Measurements from ENCODE around the gene TUBB2B. TPM values are rescaled to one million over a fixed set of nuclear protein-coding genes. Genes with fewer than 3 reads are reported as not detected.

TUBB2B gene
- total and polyA plus RNA-seq, 9 of the 15 experiments (the other 6 are each of a cell fraction or from before 2014, with no cell fraction given), result 0.11 to 9.7 (median 4.6) TPM

DNA sequence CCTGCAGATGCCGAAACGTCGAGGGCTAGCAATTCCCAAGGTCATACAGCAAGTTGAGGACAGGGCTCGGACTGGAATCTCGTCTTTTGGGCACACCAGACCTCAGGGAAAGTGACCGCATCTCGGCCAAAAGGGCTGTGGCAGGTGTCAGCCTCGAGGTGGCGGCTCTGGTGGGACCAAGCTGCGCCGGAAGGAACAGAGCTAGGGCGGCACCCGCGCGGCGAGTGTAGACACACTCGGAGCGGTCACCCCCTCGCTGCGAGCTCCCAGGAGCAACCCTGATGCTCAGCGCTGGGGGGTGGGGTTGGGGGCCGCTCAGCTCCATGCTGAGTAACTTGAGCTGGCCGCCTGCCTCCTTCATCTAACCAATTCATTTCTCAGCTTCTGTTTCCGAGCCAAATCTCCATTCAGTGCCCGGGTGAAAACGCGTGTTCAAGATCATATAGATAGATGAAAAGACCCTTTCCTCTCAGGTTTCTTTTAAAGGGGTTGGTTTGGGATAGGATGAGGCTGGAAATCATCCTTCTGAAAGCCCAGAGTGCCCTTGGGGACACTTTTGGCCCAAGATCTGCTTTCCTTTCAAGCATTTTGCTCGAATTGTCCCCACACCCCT lies 2.2 kb upstream of the TUBB2B start (continued):
- TF ChIP-seq, protein P1, sequence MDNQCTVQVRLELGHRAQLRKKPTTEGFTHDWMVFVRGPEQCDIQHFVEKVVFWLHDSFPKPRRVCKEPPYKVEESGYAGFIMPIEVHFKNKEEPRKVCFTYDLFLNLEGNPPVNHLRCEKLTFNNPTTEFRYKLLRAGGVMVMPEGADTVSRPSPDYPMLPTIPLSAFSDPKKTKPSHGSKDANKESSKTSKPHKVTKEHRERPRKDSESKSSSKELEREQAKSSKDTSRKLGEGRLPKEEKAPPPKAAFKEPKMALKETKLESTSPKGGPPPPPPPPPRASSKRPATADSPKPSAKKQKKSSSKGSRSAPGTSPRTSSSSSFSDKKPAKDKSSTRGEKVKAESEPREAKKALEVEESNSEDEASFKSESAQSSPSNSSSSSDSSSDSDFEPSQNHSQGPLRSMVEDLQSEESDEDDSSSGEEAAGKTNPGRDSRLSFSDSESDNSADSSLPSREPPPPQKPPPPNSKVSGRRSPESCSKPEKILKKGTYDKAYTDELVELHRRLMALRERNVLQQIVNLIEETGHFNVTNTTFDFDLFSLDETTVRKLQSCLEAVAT (IDR thresholded peaks at IDR 0.05), result peak in 1 of 2 experiments; percentile 33; a peak in 1 of 4 replicates
- TF ChIP-seq, protein P2, sequence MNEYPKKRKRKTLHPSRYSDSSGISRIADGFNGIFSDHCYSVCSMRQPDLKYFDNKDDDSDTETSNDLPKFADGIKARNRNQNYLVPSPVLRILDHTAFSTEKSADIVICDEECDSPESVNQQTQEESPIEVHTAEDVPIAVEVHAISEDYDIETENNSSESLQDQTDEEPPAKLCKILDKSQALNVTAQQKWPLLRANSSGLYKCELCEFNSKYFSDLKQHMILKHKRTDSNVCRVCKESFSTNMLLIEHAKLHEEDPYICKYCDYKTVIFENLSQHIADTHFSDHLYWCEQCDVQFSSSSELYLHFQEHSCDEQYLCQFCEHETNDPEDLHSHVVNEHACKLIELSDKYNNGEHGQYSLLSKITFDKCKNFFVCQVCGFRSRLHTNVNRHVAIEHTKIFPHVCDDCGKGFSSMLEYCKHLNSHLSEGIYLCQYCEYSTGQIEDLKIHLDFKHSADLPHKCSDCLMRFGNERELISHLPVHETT (CRISPR knock-in tag; conservative IDR thresholded peaks at IDR 0.05 in 1 of 2, IDR thresholded peaks at IDR 0.05 in 1 of 2), result no peak
- TF ChIP-seq ZC3H11A (IDR thresholded peaks at IDR 0.05; ENCODE audit: low read depth, low read length), result no peak
- TF ChIP-seq TRIM28 (IDR thresholded peaks at IDR 0.05), result no peak
- TF ChIP-seq, protein P3, sequence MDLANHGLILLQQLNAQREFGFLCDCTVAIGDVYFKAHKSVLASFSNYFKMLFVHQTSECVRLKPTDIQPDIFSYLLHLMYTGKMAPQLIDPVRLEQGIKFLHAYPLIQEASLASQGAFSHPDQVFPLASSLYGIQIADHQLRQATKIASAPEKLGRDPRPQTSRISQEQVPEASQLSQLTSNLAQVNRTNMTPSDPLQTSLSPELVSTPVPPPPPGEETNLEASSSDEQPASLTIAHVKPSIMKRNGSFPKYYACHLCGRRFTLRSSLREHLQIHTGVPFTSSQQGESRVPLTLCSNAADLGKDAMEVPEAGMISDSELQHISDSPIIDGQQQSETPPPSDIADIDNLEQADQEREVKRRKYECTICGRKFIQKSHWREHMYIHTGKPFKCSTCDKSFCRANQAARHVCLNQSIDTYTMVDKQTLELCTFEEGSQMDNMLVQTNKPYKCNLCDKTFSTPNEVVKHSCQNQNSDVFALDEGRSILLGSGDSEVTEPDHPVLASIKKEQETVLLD (IDR thresholded peaks at IDR 0.05), result no peak
- 0 out of 2 replicates have a peak, but pooled peaks have one; percentile 22 for TF ChIP-seq ZNF263 (CRISPR knock-in tag; IDR thresholded peaks at IDR 0.05; ENCODE audit: borderline replicate concordance)
- peak in 1 of 2 experiments; percentile 33; a peak in 2 of 4 replicates for TF ChIP-seq RAD21 (CRISPR knock-in tag; conservative IDR thresholded peaks at IDR 0.05 in 1 of 2, IDR thresholded peaks at IDR 0.05 in 1 of 2)
- no peak for TF ChIP-seq BACH1 (tag; IDR thresholded peaks at IDR 0.05)
- TF ChIP-seq PHTF2 (CRISPR knock-in tag; IDR thresholded peaks at IDR 0.05), result no peak
- TF ChIP-seq PHB (CRISPR knock-in tag; IDR thresholded peaks at IDR 0.05), result no peak
- no peak for TF ChIP-seq TAF1 (IDR thresholded peaks at IDR 0.05; ENCODE audit: control insufficient read depth, extremely low read depth, insufficient read depth, low read length, severe bottlenecking)
- TF ChIP-seq HDAC8 (tag; IDR thresholded peaks at IDR 0.05), result no peak
- TF ChIP-seq, protein P4, sequence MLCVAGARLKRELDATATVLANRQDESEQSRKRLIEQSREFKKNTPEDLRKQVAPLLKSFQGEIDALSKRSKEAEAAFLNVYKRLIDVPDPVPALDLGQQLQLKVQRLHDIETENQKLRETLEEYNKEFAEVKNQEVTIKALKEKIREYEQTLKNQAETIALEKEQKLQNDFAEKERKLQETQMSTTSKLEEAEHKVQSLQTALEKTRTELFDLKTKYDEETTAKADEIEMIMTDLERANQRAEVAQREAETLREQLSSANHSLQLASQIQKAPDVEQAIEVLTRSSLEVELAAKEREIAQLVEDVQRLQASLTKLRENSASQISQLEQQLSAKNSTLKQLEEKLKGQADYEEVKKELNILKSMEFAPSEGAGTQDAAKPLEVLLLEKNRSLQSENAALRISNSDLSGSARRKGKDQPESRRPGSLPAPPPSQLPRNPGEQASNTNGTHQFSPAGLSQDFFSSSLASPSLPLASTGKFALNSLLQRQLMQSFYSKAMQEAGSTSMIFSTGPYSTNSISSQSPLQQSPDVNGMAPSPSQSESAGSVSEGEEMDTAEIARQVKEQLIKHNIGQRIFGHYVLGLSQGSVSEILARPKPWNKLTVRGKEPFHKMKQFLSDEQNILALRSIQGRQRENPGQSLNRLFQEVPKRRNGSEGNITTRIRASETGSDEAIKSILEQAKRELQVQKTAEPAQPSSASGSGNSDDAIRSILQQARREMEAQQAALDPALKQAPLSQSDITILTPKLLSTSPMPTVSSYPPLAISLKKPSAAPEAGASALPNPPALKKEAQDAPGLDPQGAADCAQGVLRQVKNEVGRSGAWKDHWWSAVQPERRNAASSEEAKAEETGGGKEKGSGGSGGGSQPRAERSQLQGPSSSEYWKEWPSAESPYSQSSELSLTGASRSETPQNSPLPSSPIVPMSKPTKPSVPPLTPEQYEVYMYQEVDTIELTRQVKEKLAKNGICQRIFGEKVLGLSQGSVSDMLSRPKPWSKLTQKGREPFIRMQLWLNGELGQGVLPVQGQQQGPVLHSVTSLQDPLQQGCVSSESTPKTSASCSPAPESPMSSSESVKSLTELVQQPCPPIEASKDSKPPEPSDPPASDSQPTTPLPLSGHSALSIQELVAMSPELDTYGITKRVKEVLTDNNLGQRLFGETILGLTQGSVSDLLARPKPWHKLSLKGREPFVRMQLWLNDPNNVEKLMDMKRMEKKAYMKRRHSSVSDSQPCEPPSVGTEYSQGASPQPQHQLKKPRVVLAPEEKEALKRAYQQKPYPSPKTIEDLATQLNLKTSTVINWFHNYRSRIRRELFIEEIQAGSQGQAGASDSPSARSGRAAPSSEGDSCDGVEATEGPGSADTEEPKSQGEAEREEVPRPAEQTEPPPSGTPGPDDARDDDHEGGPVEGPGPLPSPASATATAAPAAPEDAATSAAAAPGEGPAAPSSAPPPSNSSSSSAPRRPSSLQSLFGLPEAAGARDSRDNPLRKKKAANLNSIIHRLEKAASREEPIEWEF (CRISPR knock-in tag; IDR thresholded peaks at IDR 0.05), result no peak
- TF ChIP-seq ZSCAN32 (CRISPR knock-in tag; IDR thresholded peaks at IDR 0.05), result peak; percentile 29; the same call in 1 of the 2 replicates
- TF ChIP-seq CBX1 (IDR thresholded peaks at IDR 0.05; ENCODE audit: low read depth), result no peak
- TF ChIP-seq MEIS2 (IDR thresholded peaks at IDR 0.05; ENCODE audit: partially characterized antibody), result no peak
- TF ChIP-seq POLR2A (conservative IDR thresholded peaks at IDR 0.05), result no peak
- no peak for TF ChIP-seq MCM5 (IDR thresholded peaks at IDR 0.05; ENCODE audit: low read depth)
- no peak for TF ChIP-seq NR2C1 (IDR thresholded peaks at IDR 0.05)
- TF ChIP-seq NR2C1 (tag; IDR thresholded peaks at IDR 0.05), result no peak
